Pancreas (tissue), 10 donors: ENCODE data around the gene ZSCAN1. TPM values are rescaled to one million over a fixed set of nuclear protein-coding genes. Genes with fewer than 3 reads are reported as not detected.

Experiments
- ATAC-seq, 4 donors: fragments of 200-7000 bp; cut with Tn5 transposase; one replicate each; pipeline versions ENCODE4 v1.8.0 to v1.9.1; 2020; ENCODE audit warnings: mild to moderate bottlenecking in 4 of 4, moderate library complexity in 4 of 4
- DNase-seq, 6 donors: peaks; one replicate each; pipeline ENCODE4 v3.0.0-alpha.2; 2020
- FAIRE-seq: peaks from 2 replicates; lab custom pipeline; 2012; peaks lifted over from hg19 to GRCh38; lab: Jason Lieb, UNC
- H3K27ac ChIP-seq, 4 donors: fragments of 200-600 bp; sonication (generic); 1 replicate in 3 of 4; 2 replicates in 1 of 4; pipeline versions ENCODE4 v1.5.0 to v1.8.0; 2020
- H3K27me3 ChIP-seq, 4 donors: fragments of 200-600 bp; one replicate each; pipeline ENCODE4 v1.8.0; 2021
- H3K36me3 ChIP-seq, 3 donors: fragments of 200-600 bp; sonication (generic) in 1 of 3; one replicate each; pipeline versions ENCODE4 v1.5.0 to v1.8.0; 2020 to 2021
- H3K4me1 ChIP-seq, 3 donors: fragments of 200-600 bp; one replicate each; pipeline ENCODE4 v1.8.0; 2021
- H3K4me3 ChIP-seq, 4 donors: fragments of 200-600 bp; sonication (generic) in 2 of 4; one replicate each; pipeline versions ENCODE4 v1.5.0 to v1.8.0; 2020 to 2021
- H3K9me3 ChIP-seq, 4 donors: fragments of 200-600 bp; one replicate each; pipeline ENCODE4 v1.8.0; 2021
- WGBS, 2 donors: extraction: QIAGEN DNeasy Blood & Tissue Kit; methylation state at CpG; one replicate each; pipeline ENCODE4 v1.1.7; 2013; 5-methylcytosine and 5-hydroxymethylcytosine counted together
- intact Hi-C, 3 donors: fragments of 100-400 bp; cut with DNase I; formaldehyde crosslinking; loops; one replicate each; pipeline versions ENCODE4 v1.11.1 to v1.14.2; 2022
- polyA plus RNA-seq, 2 donors: library from polyadenylated mRNA; stranded (reverse); fragments of 200-250 nt; gene quantifications; one replicate each; pipeline ENCODE4 v1.2.3, GENCODE V29; 2013
- total RNA-seq, 6 donors: library from RNA; stranded (reverse); fragmentation: NEBNext Ultra II Directional in 4 of 6; extraction: Animal tissue kit (Norgen Biotek cat#: 25700) in 4 of 6; gene quantifications; one replicate each; pipeline versions ENCODE4 v1.2.1 to v1.2.4, GENCODE V29; 2021 to 2023
- TF ChIP-seq, protein P1 (sequence below), 4 donors: fragments of 200-600 bp; sonication (generic) in 3 of 4; IDR thresholded peaks; one replicate each; pipeline versions ENCODE4 v1.5.0 to v1.8.0; 2021; ENCODE audit warnings: antibody characterized with exemption in 4 of 4
- donor health status: healthy with polysubstance abuse.
- donor health status: DM: no; HTN: no; CAD: no; lungs with moderate emphysema.
- donor health status: DM: no; HTN: no; CAD: no.
- donor health status: control.
- donor health status: control.
- donor health status: Bipolar disorder and iron deficiency.
- donor health status: DM: yes; HTN: yes; CAD: no.
- donor health status: DM: no; HTN: no; CAD: no.
- donor health status: DM: no; HTN: no; CAD: no.
- donor health status: DM: yes; HTN: yes; CAD: no.

Gene ZSCAN1
- total and polyA plus RNA-seq, 8 donors: 0.25 to 7.1 (median 0.34) TPM; not detected in 1

DNA sequence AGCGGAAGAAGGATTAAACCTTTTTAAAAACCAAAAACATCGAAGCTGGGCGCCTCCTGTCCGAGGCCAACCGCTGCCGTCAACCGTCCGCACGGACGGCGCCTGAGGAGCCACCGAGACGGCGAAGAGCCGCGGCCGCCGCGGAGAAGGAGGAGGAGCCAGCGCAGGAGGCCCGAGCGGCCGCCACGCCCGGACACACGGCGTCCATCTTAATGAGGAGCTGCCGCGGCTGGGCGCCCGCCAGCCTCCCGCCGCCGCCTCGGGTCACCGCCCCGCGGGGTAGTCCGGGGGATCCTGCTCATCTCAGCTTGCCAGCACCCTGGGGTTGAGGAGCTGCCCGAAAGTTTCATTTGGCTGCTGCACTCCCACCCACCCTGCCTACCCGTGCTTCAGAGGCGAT, 10.6 kb downstream of the ZSCAN1 start:
- 49 to 71% methylated on average over 11 to 41 of the region's 42 CpGs for WGBS, 2 donors
- ATAC-seq (no peak), FAIRE-seq (no peak), DNase-seq (no peak)
- Histone ChIP-seq H3K27ac (no peak overlapping the region), H3K9me3 (no peaks in the 10 kb centered on the region), H3K36me3 (no peaks in the 10 kb centered on the region), H3K4me1 (no peaks in the 10 kb centered on the region), H3K27me3 (no peaks in the 10 kb centered on the region), H3K4me3 (no peak overlapping the region)
- intact Hi-C loops: no loop called here
- TF ChIP-seq, protein P1, sequence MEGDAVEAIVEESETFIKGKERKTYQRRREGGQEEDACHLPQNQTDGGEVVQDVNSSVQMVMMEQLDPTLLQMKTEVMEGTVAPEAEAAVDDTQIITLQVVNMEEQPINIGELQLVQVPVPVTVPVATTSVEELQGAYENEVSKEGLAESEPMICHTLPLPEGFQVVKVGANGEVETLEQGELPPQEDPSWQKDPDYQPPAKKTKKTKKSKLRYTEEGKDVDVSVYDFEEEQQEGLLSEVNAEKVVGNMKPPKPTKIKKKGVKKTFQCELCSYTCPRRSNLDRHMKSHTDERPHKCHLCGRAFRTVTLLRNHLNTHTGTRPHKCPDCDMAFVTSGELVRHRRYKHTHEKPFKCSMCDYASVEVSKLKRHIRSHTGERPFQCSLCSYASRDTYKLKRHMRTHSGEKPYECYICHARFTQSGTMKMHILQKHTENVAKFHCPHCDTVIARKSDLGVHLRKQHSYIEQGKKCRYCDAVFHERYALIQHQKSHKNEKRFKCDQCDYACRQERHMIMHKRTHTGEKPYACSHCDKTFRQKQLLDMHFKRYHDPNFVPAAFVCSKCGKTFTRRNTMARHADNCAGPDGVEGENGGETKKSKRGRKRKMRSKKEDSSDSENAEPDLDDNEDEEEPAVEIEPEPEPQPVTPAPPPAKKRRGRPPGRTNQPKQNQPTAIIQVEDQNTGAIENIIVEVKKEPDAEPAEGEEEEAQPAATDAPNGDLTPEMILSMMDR (IDR thresholded peaks at IDR 0.05): no peak

DNA sequence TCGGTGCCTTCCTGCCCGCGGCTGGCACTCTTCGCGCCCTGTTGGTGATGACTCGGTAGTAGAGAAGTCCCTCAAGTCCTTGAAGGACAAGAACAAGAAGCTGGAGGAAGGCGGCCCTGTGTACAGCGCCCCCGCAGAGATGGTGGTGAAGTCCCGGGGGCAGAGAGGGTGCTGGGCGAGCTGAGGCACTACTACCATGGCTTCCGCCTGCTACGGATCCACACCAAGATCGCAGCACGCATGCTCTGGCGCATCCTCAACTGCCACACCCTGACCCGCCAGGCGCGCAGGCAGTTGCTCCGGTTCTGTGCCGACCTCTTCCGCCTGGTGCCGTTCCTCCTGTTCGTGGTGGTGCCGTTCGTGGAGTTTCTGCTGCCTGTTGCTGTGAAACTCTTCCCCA, 11.1 kb downstream of the ZSCAN1 start:
- WGBS, 2 donors: 84 to 89% methylated on average over 26 of the region's 26 CpGs
- TF ChIP-seq, protein P1 (IDR thresholded peaks at IDR 0.05): no peak

DNA sequence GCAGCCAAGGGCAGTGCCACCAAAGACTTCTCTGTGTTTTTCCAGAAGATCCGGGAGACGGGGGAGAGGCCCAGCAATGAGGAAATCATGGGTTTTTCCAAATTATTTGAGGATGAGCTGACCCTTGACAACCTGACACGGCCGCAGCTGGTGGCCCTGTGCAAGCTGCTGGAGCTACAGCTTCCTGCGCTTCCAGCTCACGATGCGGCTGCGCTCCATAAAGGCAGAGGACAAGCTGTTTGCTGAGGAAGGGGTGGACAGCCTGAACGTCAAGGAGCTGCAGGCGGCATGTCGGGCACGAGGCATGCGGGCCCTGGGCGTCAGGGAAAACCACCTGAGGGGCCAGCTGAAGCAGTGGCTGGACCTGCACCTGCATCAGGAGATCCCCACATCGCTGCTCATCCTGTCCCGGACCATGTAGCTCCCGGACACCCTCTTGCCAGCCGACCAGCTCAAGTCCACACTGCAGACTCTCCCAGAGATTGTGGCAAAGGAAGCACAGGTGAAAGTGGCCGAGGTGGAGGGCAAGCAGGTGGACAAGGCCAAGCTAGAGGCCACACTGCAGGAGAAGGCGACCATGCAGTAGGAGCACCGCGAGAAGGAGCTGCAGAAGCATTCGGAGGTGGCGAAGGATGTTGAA, 11.7 kb downstream of the ZSCAN1 start:
- DNase-seq (no peak), ATAC-seq (no peak), FAIRE-seq (no peak)
- Histone ChIP-seq H3K4me1 (no peaks in the 10 kb centered on the region), H3K4me3 (no peak overlapping the region), H3K36me3 (no peaks in the 10 kb centered on the region), H3K27me3 (no peaks in the 10 kb centered on the region), H3K27ac (no peak overlapping the region), H3K9me3 (no peaks in the 10 kb centered on the region)
- intact Hi-C loops: no loop called here
- 80 to 88% methylated on average over 24 of the region's 24 CpGs for WGBS, 2 donors
- TF ChIP-seq, protein P1 (IDR thresholded peaks at IDR 0.05): no peak

More for the DNA sequence above, 11.1 kb downstream of the ZSCAN1 start:
- FAIRE-seq (no peak), ATAC-seq (no peak), DNase-seq (no peak)
- Histone ChIP-seq H3K27me3 (no peaks in the 10 kb centered on the region), H3K4me3 (no peak overlapping the region), H3K36me3 (no peaks in the 10 kb centered on the region), H3K27ac (no peak overlapping the region), H3K9me3 (no peaks in the 10 kb centered on the region), H3K4me1 (no peaks in the 10 kb centered on the region)
- intact Hi-C loops: no loop called here

DNA sequence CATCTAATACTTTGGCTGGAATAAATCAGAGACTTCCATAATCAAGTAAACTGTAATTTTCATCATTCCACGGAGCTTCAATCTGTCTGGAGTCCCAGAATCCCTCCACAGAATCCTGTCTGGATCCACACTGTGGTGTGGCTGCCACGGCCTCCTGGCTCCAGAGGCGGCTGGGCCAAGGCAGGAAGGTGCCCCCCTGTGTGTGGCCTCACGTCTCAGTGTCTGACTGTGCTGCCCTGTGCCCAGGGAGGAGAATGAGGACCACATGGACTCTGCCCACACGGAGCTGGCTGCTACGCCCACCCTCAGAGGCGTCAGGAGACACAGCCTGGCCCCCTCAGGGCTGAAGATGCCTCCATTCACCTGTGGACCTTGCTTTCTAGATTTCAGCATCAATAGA, 13.0 kb downstream of the ZSCAN1 start:
- intact Hi-C loops: no loop called here
- H3K9me3 ChIP-seq: no peaks in the 10 kb centered on the region

DNA sequence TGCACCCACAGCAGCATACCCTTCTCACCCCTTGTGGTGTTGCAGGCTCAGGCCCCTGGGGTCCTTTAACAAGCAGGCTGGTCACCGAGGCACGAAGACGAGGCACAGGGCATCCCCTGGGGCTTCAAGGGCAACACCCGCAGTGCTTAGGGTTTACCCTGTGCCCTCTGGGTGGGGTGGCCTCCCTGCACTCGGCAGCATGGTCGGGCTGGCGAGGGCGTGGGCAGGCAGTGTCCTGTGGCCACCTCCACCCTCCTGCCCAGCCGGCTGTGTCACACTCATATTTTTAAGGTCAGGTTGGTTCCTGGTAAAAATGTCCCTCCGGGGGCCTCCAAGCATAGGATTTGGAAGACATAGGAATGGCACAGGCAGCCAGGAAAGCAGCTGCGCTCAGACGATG, 13.8 kb downstream of the ZSCAN1 start:
- H3K27me3 ChIP-seq: no peaks in the 10 kb centered on the region
- TF ChIP-seq, protein P1 (IDR thresholded peaks at IDR 0.05): no peak
- H3K4me1 ChIP-seq: no peaks in the 10 kb centered on the region
- intact Hi-C loops: no loop called here
- no peaks in the 10 kb centered on the region for H3K36me3 ChIP-seq
- 73 to 90% methylated on average over 12 of the region's 12 CpGs for WGBS, 2 donors
- no peak for FAIRE-seq
- no peak for DNase-seq
- H3K9me3 ChIP-seq: no peaks in the 10 kb centered on the region
- H3K4me3 ChIP-seq: no peak overlapping the region
- ATAC-seq: no peak
- H3K27ac ChIP-seq: no peak overlapping the region

More for the DNA sequence above, 13.0 kb downstream of the ZSCAN1 start:
- Histone ChIP-seq H3K27ac (no peak overlapping the region), H3K4me1 (no peaks in the 10 kb centered on the region), H3K36me3 (no peaks in the 10 kb centered on the region), H3K4me3 (no peak overlapping the region), H3K27me3 (no peaks in the 10 kb centered on the region)
- TF ChIP-seq, protein P1 (IDR thresholded peaks at IDR 0.05): no peak
- ATAC-seq (no peak), DNase-seq (no peak), FAIRE-seq (no peak)
- 58 to 81% methylated on average over 7 of the region's 7 CpGs for WGBS, 2 donors
